ENCODE results near the gene YY1AP1. TPM values are rescaled to one million over a fixed set of nuclear protein-coding genes. Genes with fewer than 3 reads are reported as not detected.
"Not testable (repeated sequence)": the region's sequence is repeated elsewhere in the genome, so short reads cannot be mapped to it uniquely, and the experiment has no call there.

YY1AP1 gene
- total and polyA plus RNA-seq, 2 experiments from 2014 or later = 28.1 to 50.1 TPM

- H3K9me3 ChIP-seq (ENCODE audit: low read depth) = no peaks in the 10 kb centered on the region
- in situ Hi-C loops (cut with MboI) = no loop called here
- no peak for TF ChIP-seq EZH2phosphoT487 (IDR thresholded peaks at IDR 0.05; ENCODE audit: insufficient read depth, low read depth)
- TF ChIP-seq EZH2 (IDR thresholded peaks at IDR 0.05; ENCODE audit: insufficient read depth, poor library complexity, severe bottlenecking) = no peak
These were observed 14.6 kb upstream of the YY1AP1 start for GRCh38 chr1:155703216-155703615.

GRCh38 chr1:155701675-155702074 lies 13.1 kb upstream of the YY1AP1 start:
- H3K9me3 ChIP-seq (ENCODE audit: low read depth); H3K9ac ChIP-seq; H2AFZ ChIP-seq; H3K36me3 ChIP-seq (ENCODE audit: low read depth); in situ Hi-C loops (cut with MboI); H3K27ac ChIP-seq; H3K4me2 ChIP-seq (ENCODE audit: unreplicated experiment); H3K4me3 ChIP-seq; H3K27me3 ChIP-seq (replicated peaks; ENCODE audit: insufficient read depth); H3K9me2 ChIP-seq (ENCODE audit: insufficient read depth); DNase-seq; H4K20me1 ChIP-seq (ENCODE audit: insufficient read depth): not testable (repeated sequence)
- H3F3A ChIP-seq (ENCODE audit: insufficient read depth) = peaks cover 13% of the 10 kb centered on the region
- H3K79me2 ChIP-seq (ENCODE audit: insufficient read depth) = peaks cover 89% of the 10 kb centered on the region
- H3K4me1 ChIP-seq (ENCODE audit: insufficient read depth) = peaks cover 10% of the 10 kb centered on the region
- WGBS, 2 experiments (ENCODE audit: low coverage in 1 of 2, low lambda C conversion rate in 2 of 2, missing lambda C conversion rate in 2 of 2) = 100% methylated on average over 2 of the region's 2 CpGs

More at GRCh38 chr1:155703216-155703615, 14.6 kb upstream of the YY1AP1 start:
- H2AFZ ChIP-seq = no peak overlapping the region
- 96 to 99% methylated on average over 6 of the region's 6 CpGs for WGBS, 2 experiments (ENCODE audit: low coverage in 1 of 2, low lambda C conversion rate in 2 of 2, missing lambda C conversion rate in 2 of 2)
- no peak for DNase-seq
- H3K36me3 ChIP-seq (ENCODE audit: low read depth) = no peaks in the 10 kb centered on the region
- H3K79me2 ChIP-seq (ENCODE audit: insufficient read depth) = peaks cover 89% of the 10 kb centered on the region
- no peaks in the 10 kb centered on the region; the same call in 1 of the 2 replicates for H4K20me1 ChIP-seq (ENCODE audit: insufficient read depth)
- peaks cover 8% of the 10 kb centered on the region for H3F3A ChIP-seq (ENCODE audit: insufficient read depth)
- peaks cover 10% of the 10 kb centered on the region for H3K4me1 ChIP-seq (ENCODE audit: insufficient read depth)
- no peak overlapping the region for H3K9ac ChIP-seq
- H3K9me2 ChIP-seq (ENCODE audit: insufficient read depth) = no peaks in the 10 kb centered on the region
- no peak overlapping the region for H3K4me2 ChIP-seq (ENCODE audit: unreplicated experiment)
- H3K27me3 ChIP-seq (replicated peaks; ENCODE audit: insufficient read depth) = no peaks in the 10 kb centered on the region
- H3K27ac ChIP-seq = no peak overlapping the region
- H3K4me3 ChIP-seq = no peak overlapping the region

GRCh38 chr1:155699062-155699461 lies 10.5 kb upstream of the YY1AP1 start:
- H3K4me3 ChIP-seq; H2AFZ ChIP-seq; DNase-seq; H3K4me2 ChIP-seq (ENCODE audit: unreplicated experiment); H3K4me1 ChIP-seq (ENCODE audit: insufficient read depth); H3K27me3 ChIP-seq (replicated peaks; ENCODE audit: insufficient read depth); H3K36me3 ChIP-seq (ENCODE audit: low read depth); H3K9ac ChIP-seq; H3K9me3 ChIP-seq (ENCODE audit: low read depth); H4K20me1 ChIP-seq (ENCODE audit: insufficient read depth); in situ Hi-C loops (cut with MboI); H3K9me2 ChIP-seq (ENCODE audit: insufficient read depth): not testable (repeated sequence)
- H3K27ac ChIP-seq = peak overlapping the region; percentile 42; the same call in 1 of the 2 replicates
- H3F3A ChIP-seq (ENCODE audit: insufficient read depth) = peaks cover 13% of the 10 kb centered on the region
- WGBS, 2 experiments (ENCODE audit: low coverage in 1 of 2, low lambda C conversion rate in 2 of 2, missing lambda C conversion rate in 2 of 2) = 90 to 93% methylated on average over 4 of the region's 4 CpGs
- peaks cover 89% of the 10 kb centered on the region for H3K79me2 ChIP-seq (ENCODE audit: insufficient read depth)

GRCh38 chr1:155698382-155699038 lies 9.9 kb upstream of the YY1AP1 start:
- Histone ChIP-seq H3F3A (ENCODE audit: insufficient read depth) (peaks cover 13% of the 10 kb centered on the region), H3K79me2 (ENCODE audit: insufficient read depth) (peaks cover 89% of the 10 kb centered on the region), H3K9me3 (ENCODE audit: low read depth) (no peaks in the 10 kb centered on the region), H3K4me1 (ENCODE audit: insufficient read depth) (peaks cover 5% of the 10 kb centered on the region), H3K9me2 (ENCODE audit: insufficient read depth) (no peaks in the 10 kb centered on the region), H3K27ac (peak overlapping the region; percentile 42), H3K4me2 (ENCODE audit: unreplicated experiment) (peak overlapping the region; percentile 39), H3K27me3 (replicated peaks; ENCODE audit: insufficient read depth) (no peaks in the 10 kb centered on the region), H4K20me1 (ENCODE audit: insufficient read depth) (no peaks in the 10 kb centered on the region; the same call in 1 of the 2 replicates), H3K9ac (no peak overlapping the region), H3K36me3 (ENCODE audit: low read depth) (no peaks in the 10 kb centered on the region), H2AFZ (no peak overlapping the region), H3K4me3 (no peak overlapping the region)
- in situ Hi-C loops (cut with MboI) = no loop called here
- DNase-seq = peak; percentile 77
- TF ChIP-seq EZH2 (IDR thresholded peaks at IDR 0.05; ENCODE audit: insufficient read depth, poor library complexity, severe bottlenecking) = no peak
- no peak for TF ChIP-seq EZH2phosphoT487 (IDR thresholded peaks at IDR 0.05; ENCODE audit: insufficient read depth, low read depth)
- 95 to 96% methylated on average over 13 of the region's 13 CpGs for whole genome bisulfite sequencing, 2 experiments (ENCODE audit: low coverage in 1 of 2, low lambda C conversion rate in 2 of 2, missing lambda C conversion rate in 2 of 2)

DNA sequence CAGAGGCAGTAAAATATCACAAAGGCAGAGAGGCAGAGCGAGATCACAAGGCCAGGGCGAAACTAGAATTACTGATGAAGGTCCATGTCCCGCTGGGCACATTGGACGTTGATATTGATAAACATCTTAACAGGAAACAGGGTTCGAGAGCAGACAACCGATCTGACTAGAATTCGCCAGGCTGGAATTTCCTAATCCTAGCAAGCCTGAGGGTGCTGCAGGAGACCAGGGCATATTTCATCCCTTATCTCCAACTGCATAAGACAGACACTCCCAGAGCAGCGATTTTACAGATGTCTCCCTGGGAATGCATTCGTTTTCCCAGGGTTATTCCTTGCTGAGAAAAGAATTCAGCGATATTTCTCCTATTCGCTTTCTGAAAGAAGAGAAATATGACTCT lies 9.0 kb upstream of the YY1AP1 start:
- H3K9me2 ChIP-seq (ENCODE audit: insufficient read depth); H3K4me1 ChIP-seq (ENCODE audit: insufficient read depth); H4K20me1 ChIP-seq (ENCODE audit: insufficient read depth); H3K9me3 ChIP-seq (ENCODE audit: low read depth); in situ Hi-C loops (cut with MboI); H3K27ac ChIP-seq; H3K4me2 ChIP-seq (ENCODE audit: unreplicated experiment); DNase-seq; H3K27me3 ChIP-seq (replicated peaks; ENCODE audit: insufficient read depth); H3K36me3 ChIP-seq (ENCODE audit: low read depth); H3K9ac ChIP-seq; H3K4me3 ChIP-seq; H2AFZ ChIP-seq: not testable (repeated sequence)
- Histone ChIP-seq H3K79me2 (ENCODE audit: insufficient read depth) (peaks cover 89% of the 10 kb centered on the region), H3F3A (ENCODE audit: insufficient read depth) (peaks cover 13% of the 10 kb centered on the region)
- WGBS, 2 experiments (ENCODE audit: low coverage in 1 of 2, low lambda C conversion rate in 2 of 2, missing lambda C conversion rate in 2 of 2) = 96% methylated on average over 11 of the region's 11 CpGs
